ENCODE data around the gene CACUL1.
"Not testable (repeated sequence)": the region's sequence is repeated elsewhere in the genome, so short reads cannot be mapped to it uniquely, and the experiment has no call there.

Gene CACUL1

DNA sequence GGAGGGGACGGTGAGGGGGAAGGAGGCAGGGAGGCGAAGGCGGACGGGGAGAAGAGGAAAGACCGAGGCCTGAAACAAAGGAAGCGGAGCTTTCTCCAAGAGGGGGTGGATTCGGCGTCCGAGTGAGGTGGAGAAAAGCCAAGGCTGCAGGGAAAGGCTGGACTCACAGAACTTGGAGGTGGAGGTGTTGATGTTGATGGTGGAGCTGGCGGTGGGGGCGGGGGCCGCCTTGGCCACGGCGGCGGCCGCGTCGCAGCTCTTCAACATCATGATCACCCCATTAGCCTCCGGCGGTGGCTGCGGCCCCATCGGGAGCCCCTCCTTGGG lies 578 bp downstream of the CACUL1 start:
- DNase-seq (ENCODE audit: low read depth), result no peak
- TF ChIP-seq, protein P1, sequence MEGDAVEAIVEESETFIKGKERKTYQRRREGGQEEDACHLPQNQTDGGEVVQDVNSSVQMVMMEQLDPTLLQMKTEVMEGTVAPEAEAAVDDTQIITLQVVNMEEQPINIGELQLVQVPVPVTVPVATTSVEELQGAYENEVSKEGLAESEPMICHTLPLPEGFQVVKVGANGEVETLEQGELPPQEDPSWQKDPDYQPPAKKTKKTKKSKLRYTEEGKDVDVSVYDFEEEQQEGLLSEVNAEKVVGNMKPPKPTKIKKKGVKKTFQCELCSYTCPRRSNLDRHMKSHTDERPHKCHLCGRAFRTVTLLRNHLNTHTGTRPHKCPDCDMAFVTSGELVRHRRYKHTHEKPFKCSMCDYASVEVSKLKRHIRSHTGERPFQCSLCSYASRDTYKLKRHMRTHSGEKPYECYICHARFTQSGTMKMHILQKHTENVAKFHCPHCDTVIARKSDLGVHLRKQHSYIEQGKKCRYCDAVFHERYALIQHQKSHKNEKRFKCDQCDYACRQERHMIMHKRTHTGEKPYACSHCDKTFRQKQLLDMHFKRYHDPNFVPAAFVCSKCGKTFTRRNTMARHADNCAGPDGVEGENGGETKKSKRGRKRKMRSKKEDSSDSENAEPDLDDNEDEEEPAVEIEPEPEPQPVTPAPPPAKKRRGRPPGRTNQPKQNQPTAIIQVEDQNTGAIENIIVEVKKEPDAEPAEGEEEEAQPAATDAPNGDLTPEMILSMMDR (IDR thresholded peaks at IDR 0.05; ENCODE audit: low read depth, low read length, missing control alignments), result no peak

GRCh38 chr10:118753331-118754228 lies 1.2 kb downstream of the CACUL1 start:
- H3K4me3 ChIP-seq (ENCODE audit: low read depth, low read length), result peak overlapping the region; percentile 98
- TF ChIP-seq, protein P1 (IDR thresholded peaks at IDR 0.05; ENCODE audit: low read depth, low read length, missing control alignments), result no peak
- no peak for DNase-seq (ENCODE audit: low read depth)

More for the DNA sequence above, 578 bp downstream of the CACUL1 start:
- H3K4me3 ChIP-seq (ENCODE audit: low read depth, low read length), result peak overlapping the region; percentile 98

DNA sequence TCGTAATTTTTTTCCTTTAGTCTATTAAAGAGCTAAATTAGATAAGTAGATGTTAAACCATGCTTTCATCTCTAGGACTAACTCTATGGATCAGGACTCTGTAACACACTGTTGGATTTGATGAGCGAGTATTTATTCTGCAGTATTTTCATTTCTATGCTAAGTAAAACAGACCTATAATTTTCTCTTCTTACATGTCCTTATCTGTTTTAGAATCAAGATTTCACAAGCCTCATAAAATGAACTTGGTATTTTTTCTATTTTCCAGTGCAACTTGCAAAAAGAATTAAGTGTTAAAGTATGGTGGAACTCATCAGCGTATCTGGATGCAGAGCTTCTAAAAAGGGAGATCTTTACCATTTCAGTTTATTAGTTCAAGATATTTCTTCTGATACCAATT lies 2.4 kb downstream of the CACUL1 start:
- no peak overlapping the region for H3K4me3 ChIP-seq (ENCODE audit: low read depth, low read length)

DNA sequence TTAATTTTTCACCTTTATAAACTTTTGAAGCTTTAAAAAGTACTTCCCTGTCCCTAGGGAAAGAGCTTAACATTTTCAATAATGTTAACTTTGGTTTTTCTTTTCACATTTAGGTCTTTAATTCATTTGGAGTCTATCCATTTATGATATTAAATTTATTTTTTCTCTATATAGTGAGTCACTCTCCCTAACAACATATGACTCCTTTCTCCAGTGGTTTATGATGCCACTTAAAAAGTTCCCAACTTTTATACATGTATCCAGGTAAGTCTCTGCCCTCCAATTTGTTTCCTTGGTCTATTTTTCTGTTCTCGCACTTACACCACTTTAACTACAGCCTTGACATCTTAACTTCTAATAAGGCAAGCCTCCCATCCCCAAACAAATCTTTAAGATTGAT lies 3.5 kb downstream of the CACUL1 start:
- TF ChIP-seq, protein P1 (IDR thresholded peaks at IDR 0.05; ENCODE audit: low read depth, low read length, missing control alignments), result no peak
- no peak overlapping the region for H3K4me3 ChIP-seq (ENCODE audit: low read depth, low read length)
- no peak for DNase-seq (ENCODE audit: low read depth)

More for the DNA sequence above, 2.4 kb downstream of the CACUL1 start:
- TF ChIP-seq, protein P1 (IDR thresholded peaks at IDR 0.05; ENCODE audit: low read depth, low read length, missing control alignments), result no peak
- no peak for DNase-seq (ENCODE audit: low read depth)

- no peak for DNase-seq (ENCODE audit: low read depth)
- TF ChIP-seq, protein P1 (IDR thresholded peaks at IDR 0.05; ENCODE audit: low read depth, low read length, missing control alignments), result no peak
- H3K4me3 ChIP-seq (ENCODE audit: low read depth, low read length), result no peak overlapping the region
Observed at GRCh38 chr10:118748041-118748440, 6.7 kb downstream of the CACUL1 start.

GRCh38 chr10:118746246-118746645 lies 8.5 kb downstream of the CACUL1 start:
- TF ChIP-seq, protein P1 (IDR thresholded peaks at IDR 0.05; ENCODE audit: low read depth, low read length, missing control alignments), result no peak
- no peak overlapping the region for H3K4me3 ChIP-seq (ENCODE audit: low read depth, low read length)
- DNase-seq (ENCODE audit: low read depth), result no peak

DNA sequence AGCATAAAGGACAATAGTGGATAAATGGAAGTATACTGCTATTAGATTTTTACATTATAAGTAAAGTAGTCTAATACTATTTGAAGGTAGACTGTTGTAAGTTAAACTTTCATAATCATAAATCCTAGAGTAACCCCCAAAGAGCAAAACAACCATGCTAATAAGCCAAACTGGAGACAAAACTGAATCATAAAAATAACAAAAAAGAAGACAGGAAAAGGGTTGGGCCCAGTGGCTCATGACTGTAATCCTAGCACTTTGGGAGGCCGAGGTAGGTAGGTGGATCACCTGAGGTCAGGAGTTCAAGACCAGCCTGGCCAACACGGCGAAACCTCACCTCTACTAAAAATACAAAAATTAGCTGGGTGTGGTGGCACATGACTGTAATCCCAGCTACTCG lies 9.7 kb downstream of the CACUL1 start:
- TF ChIP-seq, protein P1 (IDR thresholded peaks at IDR 0.05; ENCODE audit: low read depth, low read length, missing control alignments), result no peak
- no peak for DNase-seq (ENCODE audit: low read depth)

DNA sequence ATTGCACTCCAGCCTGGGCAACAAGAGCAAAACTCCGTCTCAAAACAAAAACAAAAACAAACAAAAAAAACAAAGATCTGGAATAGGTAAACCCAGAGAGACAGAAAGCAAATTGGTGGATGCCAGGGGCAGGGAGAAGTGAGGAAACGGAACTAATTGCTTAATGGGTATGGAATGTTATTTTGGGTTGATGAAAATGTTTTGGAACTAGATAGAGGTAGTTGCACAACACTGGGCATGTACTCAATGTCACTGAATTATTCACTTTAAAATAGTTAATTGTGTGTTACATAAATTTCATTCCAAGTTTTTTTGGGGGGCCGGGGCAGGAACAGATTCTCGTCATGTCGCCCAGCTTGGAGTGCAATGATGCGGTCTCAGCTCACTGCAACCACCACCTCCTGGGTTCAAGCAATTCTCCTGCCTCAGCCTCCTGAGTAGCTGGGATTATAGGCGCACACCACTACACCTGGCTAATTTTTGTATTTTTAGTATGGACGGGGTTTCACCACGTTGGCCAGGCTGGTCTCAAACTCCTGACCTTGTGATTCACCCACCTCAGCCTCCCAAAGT lies 10.3 kb downstream of the CACUL1 start:
- H3K4me3 ChIP-seq (ENCODE audit: low read depth, low read length); DNase-seq (ENCODE audit: low read depth): not testable (repeated sequence)

More for the DNA sequence above, 9.7 kb downstream of the CACUL1 start:
- no peak overlapping the region for H3K4me3 ChIP-seq (ENCODE audit: low read depth, low read length)
